Right lobe of liver (tissue), 6 donors: Measurements from ENCODE around the gene ANKRD11. TPM values are rescaled to one million over a fixed set of nuclear protein-coding genes. Genes with fewer than 3 reads are reported as not detected.

Experiments
- ATAC-seq, 4 donors: fragments of 200-7000 bp; cut with Tn5 transposase; one replicate each; pipeline ENCODE4 v1.9.1; 2020; ENCODE audit warnings: mild to moderate bottlenecking in 4 of 4, moderate library complexity in 4 of 4
- DNase-seq, 3 donors: peaks; one replicate each; pipeline ENCODE4 v3.0.0-alpha.2; 2020
- H3K27ac ChIP-seq, 3 donors: fragments of 200-600 bp; one replicate each; pipeline ENCODE4 v1.8.0; 2022
- H3K27me3 ChIP-seq, 2 donors: fragments of 200-600 bp; one replicate each; pipeline ENCODE4 v1.8.0; 2022
- H3K36me3 ChIP-seq, 4 donors: fragments of 200-600 bp; sonication (generic) in 1 of 4; one replicate each; pipeline versions ENCODE4 v1.5.1 to v1.8.0; 2017 to 2022; ENCODE audit warnings: control low read depth in 1 of 4
- H3K4me1 ChIP-seq, 4 donors: fragments of 200-600 bp; sonication (generic) in 1 of 4; one replicate each; pipeline versions ENCODE4 v1.5.1 to v1.8.0; 2017 to 2022; ENCODE audit warnings: control low read depth in 1 of 4
- H3K4me3 ChIP-seq, 3 donors: fragments of 200-600 bp; one replicate each; pipeline ENCODE4 v1.8.0; 2022
- H3K9me3 ChIP-seq, 4 donors: fragments of 200-600 bp; sonication (generic) in 1 of 4; one replicate each; pipeline versions ENCODE4 v1.5.1 to v1.8.0; 2017 to 2022; ENCODE audit warnings: control low read depth in 1 of 4
- POLR2A ChIP-seq: fragments of 450-650 bp; IDR thresholded peaks from one replicate; pipeline ENCODE4 v1.6.1; 2017; ENCODE audit warnings: antibody characterized with exemption, mild to moderate bottlenecking
- WGBS: methylation state at CpG from one replicate; pipeline ENCODE4 v1.1.6; 2018; ENCODE audit warnings: low coverage, low lambda C conversion rate; ENCODE audit not compliant: insufficient coverage; ENCODE audit errors: missing lambda C conversion rate; 5-methylcytosine and 5-hydroxymethylcytosine counted together
- intact Hi-C, 2 donors: fragments of 100-400 bp; cut with DNase I; formaldehyde crosslinking; loops; one replicate each; pipeline versions ENCODE4 v1.11.2 to v1.14.1; 2022
- total RNA-seq, 6 experiments: library from RNA; depleted of rRNA in 2 of 6; stranded (reverse); fragments of >200 nt in 2 of 6; fragmentation: NEBNext Ultra II Directional in 3 of 6; extraction: Animal tissue kit (Norgen Biotek cat#: 25700) in 3 of 6; gene quantifications; one replicate each; pipeline versions ENCODE4 v1.1.0 to v1.2.4, GENCODE V29; 2016 to 2023
- TF ChIP-seq, protein P1 (sequence below), 4 donors: fragments of 200-600 bp in 3 of 4; fragments of 450-650 bp in 1 of 4; IDR thresholded peaks; one replicate each; pipeline versions ENCODE4 v1.5.1 to v1.8.0; 2016 to 2022; ENCODE audit warnings: antibody characterized with exemption in 4 of 4, mild to moderate bottlenecking in 2 of 4
- donor health status: DM: no; HTN: yes; CAD: no.
- donor health status: DM: no; HTN: no; CAD: no.
- donor health status: DM: no; HTN: no; CAD: no.
- donor health status: DM: no; HTN: yes; CAD: no.
- donor health status: DM: no; HTN: yes; CAD: no.

Gene ANKRD11
- total RNA-seq, 6 experiments from 2014 or later = 26.2 to 65.8 (median 41.6) TPM

DNA sequence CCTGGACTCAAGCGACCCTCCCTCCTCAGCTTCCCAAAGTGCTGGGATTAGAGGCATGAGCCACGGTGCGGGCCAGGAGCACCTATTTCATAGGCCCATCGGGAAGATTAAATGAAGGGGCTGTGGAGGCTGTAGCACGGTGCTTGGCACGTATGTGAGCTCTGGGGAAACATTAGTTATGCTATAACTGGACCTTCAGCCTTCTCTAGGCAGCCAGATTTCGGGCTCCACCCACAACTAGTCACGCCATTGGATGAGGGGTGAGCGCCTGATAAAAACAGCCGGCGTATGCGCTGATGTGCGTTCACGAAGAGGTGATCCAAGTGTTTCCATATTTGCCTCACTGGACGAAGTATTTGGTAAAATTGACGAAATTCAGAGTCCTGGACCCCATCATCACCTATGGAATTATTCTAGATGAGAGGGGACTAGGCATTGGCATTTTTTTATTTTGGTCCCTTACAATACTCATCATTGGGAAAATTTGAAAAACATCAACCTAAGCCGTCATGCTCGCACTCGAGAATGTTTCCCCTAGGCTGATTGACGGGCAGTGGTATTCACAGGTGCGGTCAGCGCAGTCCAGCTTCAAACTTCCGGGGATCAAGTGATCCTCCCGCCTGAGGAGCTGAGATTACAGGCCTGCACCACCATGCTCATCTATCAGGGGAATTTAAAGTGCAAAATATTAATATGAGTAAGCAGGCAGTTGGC, 1.8 kb upstream of the ANKRD11 start:
- intact Hi-C loops = loop anchor here in 1 of 2 donors (10.0 kb wide), 1 partner anchor 157 kb away; no protein-coding TSS in a partner anchor
- Histone ChIP-seq H3K4me1 (peaks cover 0 to 23% (median 3%) of the 10 kb centered on the region in 4 donors), H3K9me3 (no peaks in the 10 kb centered on the region), H3K4me3 (peak overlapping the region in 1 of 3 donors; percentile 74), H3K36me3 (no peaks in the 10 kb centered on the region), H3K27ac (peak overlapping the region in 1 of 3 donors; percentile 60), H3K27me3 (no peaks in the 10 kb centered on the region)
- DNase-seq (no peak), ATAC-seq (no peak)
- 77% methylated on average over 13 of the region's 24 CpGs for WGBS
- TF ChIP-seq, protein P1, sequence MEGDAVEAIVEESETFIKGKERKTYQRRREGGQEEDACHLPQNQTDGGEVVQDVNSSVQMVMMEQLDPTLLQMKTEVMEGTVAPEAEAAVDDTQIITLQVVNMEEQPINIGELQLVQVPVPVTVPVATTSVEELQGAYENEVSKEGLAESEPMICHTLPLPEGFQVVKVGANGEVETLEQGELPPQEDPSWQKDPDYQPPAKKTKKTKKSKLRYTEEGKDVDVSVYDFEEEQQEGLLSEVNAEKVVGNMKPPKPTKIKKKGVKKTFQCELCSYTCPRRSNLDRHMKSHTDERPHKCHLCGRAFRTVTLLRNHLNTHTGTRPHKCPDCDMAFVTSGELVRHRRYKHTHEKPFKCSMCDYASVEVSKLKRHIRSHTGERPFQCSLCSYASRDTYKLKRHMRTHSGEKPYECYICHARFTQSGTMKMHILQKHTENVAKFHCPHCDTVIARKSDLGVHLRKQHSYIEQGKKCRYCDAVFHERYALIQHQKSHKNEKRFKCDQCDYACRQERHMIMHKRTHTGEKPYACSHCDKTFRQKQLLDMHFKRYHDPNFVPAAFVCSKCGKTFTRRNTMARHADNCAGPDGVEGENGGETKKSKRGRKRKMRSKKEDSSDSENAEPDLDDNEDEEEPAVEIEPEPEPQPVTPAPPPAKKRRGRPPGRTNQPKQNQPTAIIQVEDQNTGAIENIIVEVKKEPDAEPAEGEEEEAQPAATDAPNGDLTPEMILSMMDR (IDR thresholded peaks at IDR 0.05) = no peak
- TF ChIP-seq POLR2A = no peak

GRCh38 chr16:89491238-89491869, 993 bp upstream of the ANKRD11 start:
- WGBS = under 1% methylated on average over 15 of the region's 22 CpGs

GRCh38 chr16:89489898-89490438, 393 bp downstream of the ANKRD11 start:
- Histone ChIP-seq H3K36me3 (no peaks in the 10 kb centered on the region), H3K27ac (peak overlapping the region; percentile 89 to 93 (median 91)), H3K27me3 (no peaks in the 10 kb centered on the region), H3K4me3 (peak overlapping the region; percentile 58 to 81 (median 74)), H3K9me3 (no peaks in the 10 kb centered on the region), H3K4me1 (peaks cover 0 to 44% (median 12%) of the 10 kb centered on the region in 4 donors)
- intact Hi-C loops = loop anchor here (10.0 kb wide), 2 partner anchors 55 to 155 kb away; no protein-coding TSS in a partner anchor
- TF ChIP-seq POLR2A = no peak
- TF ChIP-seq, protein P1 (IDR thresholded peaks at IDR 0.05) = no peak
- DNase-seq (peak in 2 of 3 donors; percentile 38 to 51), ATAC-seq (no peak)
- 0% methylated on average over 3 of the region's 81 CpGs for WGBS

More at GRCh38 chr16:89491238-89491869, 993 bp upstream of the ANKRD11 start:
- H3K27me3 ChIP-seq = no peaks in the 10 kb centered on the region
- intact Hi-C loops = loop anchor here in 1 of 2 donors (10.0 kb wide), 1 partner anchor 157 kb away; no protein-coding TSS in a partner anchor
- no peaks in the 10 kb centered on the region for H3K9me3 ChIP-seq
- no peaks in the 10 kb centered on the region for H3K36me3 ChIP-seq
- TF ChIP-seq POLR2A = no peak
- TF ChIP-seq, protein P1 (IDR thresholded peaks at IDR 0.05) = peak in 1 of 4 donors; percentile 2
- ATAC-seq = no peak
- no peak for DNase-seq
- peak overlapping the region; percentile 60 to 82 (median 79) for H3K27ac ChIP-seq
- H3K4me1 ChIP-seq = peaks cover 0 to 30% (median 5%) of the 10 kb centered on the region in 4 donors
- H3K4me3 ChIP-seq = peak overlapping the region; percentile 74 to 81 (median 80)

GRCh38 chr16:89489040-89489897, 1.1 kb downstream of the ANKRD11 start:
- H3K4me1 ChIP-seq = peaks cover 0 to 51% (median 17%) of the 10 kb centered on the region in 4 donors
- H3K4me3 ChIP-seq = peak overlapping the region; percentile 58 to 81 (median 74)
- intact Hi-C loops = loop anchor here in 1 of 2 donors (10.0 kb wide), 1 partner anchor 54 kb away; no protein-coding TSS in a partner anchor

More at GRCh38 chr16:89489040-89489897, 1.1 kb downstream of the ANKRD11 start:
- H3K27ac ChIP-seq = peak overlapping the region; percentile 89 to 93 (median 91)
- peak; percentile 79 to 85 (median 85) for DNase-seq
- no peaks in the 10 kb centered on the region for H3K36me3 ChIP-seq
- TF ChIP-seq, protein P1 (IDR thresholded peaks at IDR 0.05) = no peak
- peak; percentile 13 for TF ChIP-seq POLR2A
- peak; percentile 49 to 56 (median 55) for ATAC-seq
- H3K27me3 ChIP-seq = no peaks in the 10 kb centered on the region
- no peaks in the 10 kb centered on the region for H3K9me3 ChIP-seq
- 0% methylated on average over 13 of the region's 71 CpGs for WGBS
